Raji (cell line): ENCODE measurements around the gene ANKRD13B.

Experiments used
- POLR2A ChIP-seq: IDR thresholded peaks from 2 replicates; pipeline ENCODE4 v1.6.1; 2011; ENCODE audit warnings: low read depth, low read length, control low read depth; ENCODE audit not compliant: insufficient read depth

ANKRD13B gene

GRCh38 chr17:29649359-29649758, 56.4 kb downstream of the ANKRD13B start:
- no peak for TF ChIP-seq POLR2A

GRCh38 chr17:29650396-29650795, 57.5 kb downstream of the ANKRD13B start:
- TF ChIP-seq POLR2A: no peak

- TF ChIP-seq POLR2A: no peak
Measured at GRCh38 chr17:29652976-29653375, 60.0 kb downstream of the ANKRD13B start.

GRCh38 chr17:29653995-29654714, 61.2 kb downstream of the ANKRD13B start:
- no peak for TF ChIP-seq POLR2A

- no peak for TF ChIP-seq POLR2A
Measured at GRCh38 chr17:29655323-29655722, 62.4 kb downstream of the ANKRD13B start.

GRCh38 chr17:29659155-29659554, 66.2 kb downstream of the ANKRD13B start:
- TF ChIP-seq POLR2A: no peak

- TF ChIP-seq POLR2A: no peak
Measured at GRCh38 chr17:29661213-29661612, 68.3 kb downstream of the ANKRD13B start.

GRCh38 chr17:29663155-29663554, 70.2 kb downstream of the ANKRD13B start:
- no peak for TF ChIP-seq POLR2A
